LNCaP clone FGC (cell line): Measurements from ENCODE around the gene FLNB.

ENCODE experiments used
- DNase-seq: peaks from one replicate; pipeline ENCODE4 v3.0.0-alpha.2; 2011; ENCODE audit warnings: low read depth
- H3K4me3 ChIP-seq: 2 replicates; pipeline ENCODE4 v1.5.1; 2011; ENCODE audit warnings: mild to moderate bottlenecking, low read depth, low read length, control low read depth
- CTCF ChIP-seq: IDR thresholded peaks from 2 replicates; pipeline ENCODE4 v1.5.1; 2012; ENCODE audit warnings: mild to moderate bottlenecking; ENCODE audit not compliant: control insufficient read depth, insufficient read depth; ENCODE audit errors: extremely low read depth

Gene FLNB

GRCh38 chr3:58154626-58155449, 146.6 kb downstream of the FLNB start:
- DNase-seq: no peak
- no peak for TF ChIP-seq CTCF
- H3K4me3 ChIP-seq: no peak overlapping the region

GRCh38 chr3:58155838-58156237, 147.6 kb downstream of the FLNB start:
- TF ChIP-seq CTCF: no peak
- DNase-seq: no peak
- H3K4me3 ChIP-seq: no peak overlapping the region

GRCh38 chr3:58157700-58158099, 149.5 kb downstream of the FLNB start:
- no peak for DNase-seq

GRCh38 chr3:58158442-58159153, 150.4 kb downstream of the FLNB start:
- TF ChIP-seq CTCF: no peak
- DNase-seq: no peak
- H3K4me3 ChIP-seq: no peak overlapping the region

More at GRCh38 chr3:58157700-58158099, 149.5 kb downstream of the FLNB start:
- no peak for TF ChIP-seq CTCF
- no peak overlapping the region for H3K4me3 ChIP-seq

- H3K4me3 ChIP-seq: no peak overlapping the region
- no peak for DNase-seq
- TF ChIP-seq CTCF: no peak
Observed at GRCh38 chr3:58160399-58160798, 152.2 kb downstream of the FLNB start.

GRCh38 chr3:58161435-58162398, 153.5 kb downstream of the FLNB start:
- no peak for DNase-seq
- H3K4me3 ChIP-seq: no peak overlapping the region
- TF ChIP-seq CTCF: no peak
